LNCaP clone FGC (cell line): ENCODE data around the gene INPP5A.

Source experiments
- DNase-seq: peaks from one replicate; pipeline ENCODE4 v3.0.0-alpha.2; 2011; ENCODE audit warnings: low read depth
- H3K4me3 ChIP-seq: 2 replicates; pipeline ENCODE4 v1.5.1; 2011; ENCODE audit warnings: mild to moderate bottlenecking, low read depth, low read length, control low read depth
- TF ChIP-seq, protein P1 (sequence below): IDR thresholded peaks from 2 replicates; pipeline ENCODE4 v1.5.1; 2012; ENCODE audit warnings: mild to moderate bottlenecking; ENCODE audit not compliant: control insufficient read depth, insufficient read depth; ENCODE audit errors: extremely low read depth

Gene INPP5A

DNA sequence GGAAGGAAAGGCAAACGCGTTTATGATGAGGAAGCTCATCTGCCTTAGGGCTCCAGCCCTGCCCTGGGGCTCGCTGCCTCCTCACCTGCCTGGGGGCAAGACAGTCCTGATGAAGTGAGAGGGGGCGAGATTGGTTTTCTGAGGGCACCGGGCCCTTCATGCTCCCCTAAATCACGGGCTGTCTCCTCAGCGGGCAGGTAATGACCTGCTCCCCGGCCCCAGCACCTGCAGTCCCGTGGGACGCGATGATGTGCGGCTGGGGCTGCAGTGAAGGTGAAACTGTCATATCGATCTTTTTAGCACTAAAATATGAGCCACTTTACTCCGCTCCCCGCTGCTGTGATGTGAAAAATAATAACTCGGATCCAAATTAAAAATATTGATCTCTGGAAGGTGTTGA lies 120.2 kb downstream of the INPP5A start:
- H3K4me3 ChIP-seq = no peak overlapping the region
- no peak for DNase-seq
- TF ChIP-seq, protein P1, sequence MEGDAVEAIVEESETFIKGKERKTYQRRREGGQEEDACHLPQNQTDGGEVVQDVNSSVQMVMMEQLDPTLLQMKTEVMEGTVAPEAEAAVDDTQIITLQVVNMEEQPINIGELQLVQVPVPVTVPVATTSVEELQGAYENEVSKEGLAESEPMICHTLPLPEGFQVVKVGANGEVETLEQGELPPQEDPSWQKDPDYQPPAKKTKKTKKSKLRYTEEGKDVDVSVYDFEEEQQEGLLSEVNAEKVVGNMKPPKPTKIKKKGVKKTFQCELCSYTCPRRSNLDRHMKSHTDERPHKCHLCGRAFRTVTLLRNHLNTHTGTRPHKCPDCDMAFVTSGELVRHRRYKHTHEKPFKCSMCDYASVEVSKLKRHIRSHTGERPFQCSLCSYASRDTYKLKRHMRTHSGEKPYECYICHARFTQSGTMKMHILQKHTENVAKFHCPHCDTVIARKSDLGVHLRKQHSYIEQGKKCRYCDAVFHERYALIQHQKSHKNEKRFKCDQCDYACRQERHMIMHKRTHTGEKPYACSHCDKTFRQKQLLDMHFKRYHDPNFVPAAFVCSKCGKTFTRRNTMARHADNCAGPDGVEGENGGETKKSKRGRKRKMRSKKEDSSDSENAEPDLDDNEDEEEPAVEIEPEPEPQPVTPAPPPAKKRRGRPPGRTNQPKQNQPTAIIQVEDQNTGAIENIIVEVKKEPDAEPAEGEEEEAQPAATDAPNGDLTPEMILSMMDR = no peak

DNA sequence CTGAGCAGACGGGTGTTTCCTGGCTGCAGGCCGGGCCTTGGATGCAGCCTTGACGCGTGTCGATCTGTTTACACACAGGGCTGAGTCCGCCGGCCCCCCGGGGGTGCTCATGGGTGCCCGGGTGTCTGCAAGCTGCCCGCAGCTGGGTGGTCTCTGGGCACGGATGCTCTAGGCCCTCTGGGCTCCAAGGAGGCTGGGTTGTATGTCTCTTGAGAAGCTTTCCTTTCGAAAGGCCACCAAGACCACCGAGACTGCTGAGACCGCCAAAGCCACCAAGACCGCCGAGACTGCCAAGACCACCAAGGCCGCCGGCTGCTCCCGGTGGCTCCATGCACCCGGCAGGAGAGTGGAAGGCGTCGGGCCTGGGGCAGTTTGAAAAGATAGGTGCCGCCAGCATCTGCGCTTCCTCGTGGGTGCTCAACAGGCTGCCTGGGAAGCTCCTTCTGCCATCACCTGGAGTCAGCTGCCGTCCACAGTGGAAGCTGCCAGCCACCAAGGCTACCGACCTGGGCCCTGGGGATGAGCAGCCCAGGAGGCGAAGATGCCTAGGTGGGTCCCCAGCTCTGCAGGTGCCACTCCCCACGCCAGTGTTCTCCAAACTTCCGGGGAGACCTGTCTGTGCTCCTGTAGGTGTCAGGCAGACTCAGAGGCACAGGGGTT lies 121.1 kb downstream of the INPP5A start:
- TF ChIP-seq, protein P1 = no peak
- no peak for DNase-seq
- H3K4me3 ChIP-seq = no peak overlapping the region

DNA sequence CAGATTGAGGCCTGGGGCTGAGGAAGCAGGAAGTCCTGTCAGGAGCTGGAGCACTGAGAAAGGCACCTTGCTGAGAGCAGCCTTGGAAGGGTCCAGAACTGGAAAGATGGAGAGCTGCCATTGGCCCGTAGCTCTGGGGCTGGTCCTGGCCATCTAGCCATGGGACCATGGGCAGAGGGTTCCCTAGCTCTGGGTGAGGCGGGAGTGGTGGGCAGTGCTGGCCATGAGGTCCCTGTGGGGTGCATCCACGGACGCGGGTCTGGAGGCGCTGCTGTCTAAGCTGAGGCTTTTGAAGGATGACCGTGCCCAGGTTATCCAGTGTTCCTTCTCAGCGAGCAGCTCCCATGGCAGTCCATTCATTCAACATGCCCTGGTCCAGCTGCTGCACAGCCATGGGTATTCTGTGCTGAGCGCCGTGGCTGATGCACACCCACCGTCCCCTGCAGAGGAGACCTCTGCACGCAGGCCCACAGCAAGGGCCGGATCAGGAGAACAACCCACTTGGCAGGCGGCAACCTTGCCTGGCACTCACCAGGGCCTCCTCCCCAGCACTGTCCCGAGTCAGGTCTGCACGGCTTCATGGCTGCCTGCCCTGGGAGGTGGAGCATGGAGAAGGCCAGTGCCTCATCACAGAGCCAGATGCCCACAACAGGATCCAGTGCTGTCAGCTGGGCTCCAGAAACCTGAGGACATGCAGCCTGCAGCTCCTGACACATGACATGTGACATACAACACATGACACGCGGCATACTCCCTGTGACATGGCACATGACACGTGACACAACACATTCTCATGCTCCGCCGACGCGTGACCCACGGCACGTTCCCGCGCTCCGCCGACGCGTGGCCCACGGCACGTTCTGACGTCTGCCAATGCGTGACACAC lies 121.9 kb downstream of the INPP5A start:
- no peak for DNase-seq
- H3K4me3 ChIP-seq = no peak overlapping the region
- TF ChIP-seq, protein P1 = no peak

DNA sequence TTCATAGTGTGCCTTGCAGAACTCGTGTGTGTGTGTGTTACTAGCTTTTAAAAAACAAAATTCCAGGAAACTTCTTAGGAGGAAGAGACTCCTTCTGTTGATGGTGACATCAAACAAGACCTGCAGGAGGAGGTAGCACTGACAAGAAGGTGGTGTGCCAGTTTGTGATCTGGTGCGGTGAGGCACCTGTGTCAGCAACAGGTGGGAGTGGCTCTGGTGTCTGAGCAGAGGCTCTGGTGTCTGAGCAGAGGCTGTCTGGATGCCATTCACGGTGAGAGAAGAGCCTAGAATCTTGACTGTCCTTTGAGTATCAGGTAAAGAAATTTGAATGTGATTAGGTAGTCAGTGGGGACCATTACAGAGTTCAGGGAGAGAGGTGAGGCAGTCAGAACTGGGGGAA lies 122.8 kb downstream of the INPP5A start:
- no peak for DNase-seq
- TF ChIP-seq, protein P1 = no peak
- H3K4me3 ChIP-seq = no peak overlapping the region

DNA sequence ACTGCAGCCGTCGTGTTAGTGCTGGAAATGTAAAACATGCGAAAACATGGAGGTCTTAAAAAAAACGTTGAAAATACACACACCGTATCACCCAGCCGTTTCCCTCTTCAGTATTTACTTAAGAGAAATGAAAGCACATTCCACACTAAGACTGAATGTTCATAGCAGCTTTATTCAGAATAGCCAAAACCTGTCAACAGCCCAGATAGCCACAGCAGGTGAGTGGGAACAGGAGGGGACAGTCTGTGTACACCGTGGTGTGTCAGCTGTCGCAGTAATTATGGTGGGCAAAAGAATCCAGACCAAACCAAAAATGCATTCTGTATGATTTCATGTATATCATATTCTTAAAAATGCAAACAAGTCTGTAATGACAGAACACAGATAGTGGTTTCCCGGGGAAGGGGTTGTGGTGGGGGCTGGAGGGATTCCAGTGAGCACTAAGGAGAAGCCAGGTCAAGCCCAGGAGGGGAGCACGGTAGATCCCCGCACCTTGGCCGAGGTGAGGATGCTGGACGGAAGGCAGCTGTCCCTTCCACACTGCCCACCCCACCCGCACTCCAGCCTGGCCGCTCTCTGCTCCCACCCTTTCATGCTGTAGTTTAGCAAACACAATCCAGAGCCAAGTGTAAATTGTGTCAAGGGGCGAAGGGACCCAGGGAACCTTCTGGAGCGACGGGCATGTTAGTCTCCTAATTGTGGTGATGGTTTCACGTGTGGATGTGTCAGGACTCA lies 124.8 kb downstream of the INPP5A start:
- no peak overlapping the region for H3K4me3 ChIP-seq
- no peak for DNase-seq
- TF ChIP-seq, protein P1 = no peak

DNA sequence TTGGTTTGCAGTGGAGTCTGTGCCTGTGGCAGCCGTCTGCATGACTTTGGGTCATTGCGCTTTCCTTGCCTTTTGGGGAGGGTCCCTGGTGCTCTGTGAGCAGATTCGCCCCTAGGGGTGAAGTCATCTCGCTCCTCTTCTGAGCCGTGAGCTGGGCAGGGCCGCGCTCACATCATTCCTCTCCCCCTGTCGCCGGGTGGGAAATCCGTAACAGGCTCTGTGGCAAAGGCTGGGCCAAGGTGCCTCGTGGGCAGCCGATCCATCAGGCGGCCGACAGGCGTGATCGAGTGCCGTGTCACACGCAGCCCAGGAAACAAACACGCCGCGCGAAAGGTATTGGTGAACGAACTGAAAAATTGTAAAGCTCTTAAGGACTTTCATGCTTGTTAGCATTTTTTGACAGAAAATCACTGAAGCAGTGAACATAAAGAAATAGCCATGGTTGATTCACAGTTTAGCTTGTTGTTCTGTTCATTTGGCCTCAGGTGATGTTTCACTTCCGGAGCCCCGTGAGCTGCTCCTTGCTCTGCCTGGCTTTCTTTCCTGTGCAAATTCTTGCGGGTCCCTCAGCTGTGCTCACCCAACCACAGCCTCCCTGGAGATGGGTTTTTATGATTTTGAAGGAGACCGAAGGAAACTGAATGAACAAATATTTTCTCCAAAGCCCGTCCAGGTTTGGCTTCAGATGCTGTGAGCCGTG lies 126.2 kb downstream of the INPP5A start:
- TF ChIP-seq, protein P1 = no peak
- DNase-seq = no peak
- H3K4me3 ChIP-seq = no peak overlapping the region
